IMR-90 (cell line): ENCODE data around the gene HPS4. TPM values are rescaled to one million over a fixed set of nuclear protein-coding genes. Genes with fewer than 3 reads are reported as not detected.

Experiments used
- ATAC-seq: fragments of 200-7000 bp; cut with Tn5 transposase; 2 replicates; pipeline ENCODE4 v1.9.1; 2020; ENCODE audit warnings: low read depth, mild to moderate bottlenecking, moderate library complexity
- BruUV-seq: library from RNA; stranded (reverse); fragments of 400-500 nt; replicated peaks from 2 replicates; lab custom pipeline; 2021; lab: Mats Ljungman, UMichigan
- CTCF ChIA-PET: fragments of 300-600 bp; formaldehyde crosslinking; extraction: SDS; loops from one replicate; lab custom pipeline; 2021; ENCODE audit warnings: antibody characterized with exemption; lab: Yijun Ruan, JAX
- POLR2A ChIA-PET: fragments of 300-600 bp; sonication (Branson Sonifier 250); formaldehyde crosslinking; loops from one replicate; lab custom pipeline; 2022; ENCODE audit warnings: antibody characterized with exemption; ENCODE audit not compliant: unreplicated experiment; lab: Charles Lee
- DNase-seq: peaks from one replicate; pipeline ENCODE4 v3.0.0; 2013
- H2AFZ ChIP-seq: replicated peaks from 2 replicates; pipeline ENCODE3; 2013; ENCODE audit warnings: low read length, mild to moderate bottlenecking; ENCODE audit not compliant: poor library complexity
- H2AK5ac ChIP-seq: 2 replicates; pipeline ENCODE4 v1.6.1; 2013; ENCODE audit warnings: low read depth, low read length, inconsistent platforms
- H2AK9ac ChIP-seq: replicated peaks from 2 replicates; pipeline ENCODE3; 2013; ENCODE audit warnings: mild to moderate bottlenecking, low read depth, low read length, moderate library complexity; ENCODE audit not compliant: poor library complexity
- H2BK120ac ChIP-seq: 2 replicates; pipeline ENCODE4 v1.6.1; 2013; ENCODE audit warnings: low read depth, low read length, inconsistent platforms
- H2BK15ac ChIP-seq: 3 replicates; pipeline ENCODE4 v1.6.1; 2013; ENCODE audit warnings: low read depth, low read length, inconsistent platforms
- H2BK20ac ChIP-seq: 2 replicates; pipeline ENCODE4 v1.6.1; 2013; ENCODE audit warnings: low read depth, mild to moderate bottlenecking, inconsistent platforms, low read length, moderate library complexity
- H2BK5ac ChIP-seq: 2 replicates; pipeline ENCODE4 v1.6.1; 2013; ENCODE audit warnings: mild to moderate bottlenecking, low read depth, low read length, inconsistent platforms; ENCODE audit not compliant: poor library complexity, severe bottlenecking
- H3K14ac ChIP-seq: replicated peaks from 2 replicates; pipeline ENCODE4 v1.6.1; 2013; ENCODE audit warnings: low read depth, low read length, inconsistent platforms
- H3K18ac ChIP-seq: 2 replicates; pipeline ENCODE4 v1.6.1; 2013; ENCODE audit warnings: low read depth, low read length, control low read depth
- H3K23ac ChIP-seq: 2 replicates; pipeline ENCODE4 v1.6.1; 2013; ENCODE audit warnings: low read depth, low read length, inconsistent platforms
- H3K27ac ChIP-seq: 2 replicates; pipeline ENCODE4 v1.5.1; 2013; ENCODE audit warnings: mild to moderate bottlenecking, control low read depth, low read length; ENCODE audit not compliant: insufficient read depth
- H3K27me3 ChIP-seq: 2 replicates; pipeline ENCODE4 v1.6.1; 2013; ENCODE audit warnings: low read length; ENCODE audit not compliant: control insufficient read depth, insufficient read depth
- H3K36me3 ChIP-seq: 2 replicates; pipeline ENCODE4 v1.6.1; 2013; ENCODE audit warnings: low read length, mixed read lengths; ENCODE audit not compliant: control insufficient read depth, insufficient read depth
- H3K4ac ChIP-seq: 2 replicates; pipeline ENCODE4 v1.6.1; 2013; ENCODE audit warnings: low read depth, low read length, inconsistent platforms
- H3K4me1 ChIP-seq: 2 replicates; pipeline ENCODE4 v1.6.1; 2013; ENCODE audit warnings: low read length, mixed read lengths; ENCODE audit not compliant: control insufficient read depth, insufficient read depth
- H3K4me2 ChIP-seq: 2 replicates; pipeline ENCODE4 v1.6.1; 2013; ENCODE audit warnings: low read depth, mild to moderate bottlenecking, control low read depth, low read length, moderate library complexity
- H3K4me3 ChIP-seq: 2 replicates; pipeline ENCODE4 v1.5.1; 2013; ENCODE audit warnings: low read depth, mild to moderate bottlenecking, control low read depth, low read length, moderate library complexity; ENCODE audit not compliant: insufficient read depth
- H3K56ac ChIP-seq: 2 replicates; pipeline ENCODE4 v1.6.1; 2013; ENCODE audit warnings: low read length, inconsistent platforms; ENCODE audit not compliant: insufficient read depth; ENCODE audit errors: extremely low read depth
- H3K79me1 ChIP-seq, 2 experiments: 2 replicates each; pipeline ENCODE4 v1.6.1; 2013; ENCODE audit warnings: low read length in 2 of 2, inconsistent platforms in 1 of 2, low read depth in 1 of 2
- H3K9ac ChIP-seq: 2 replicates; pipeline ENCODE4 v1.6.1; 2013; ENCODE audit warnings: low read depth, low read length, control low read depth
- H3K9me1 ChIP-seq: 2 replicates; pipeline ENCODE4 v1.6.1; 2013; ENCODE audit warnings: low read length, inconsistent platforms; ENCODE audit not compliant: insufficient read depth
- H3K9me3 ChIP-seq: 2 replicates; pipeline ENCODE4 v1.6.1; 2013; ENCODE audit warnings: low read length; ENCODE audit not compliant: control insufficient read depth, insufficient read depth
- H4K20me1 ChIP-seq: 2 replicates; pipeline ENCODE4 v1.6.1; 2013; ENCODE audit warnings: low read length, inconsistent platforms; ENCODE audit not compliant: insufficient read depth
- H4K5ac ChIP-seq: 2 replicates; pipeline ENCODE4 v1.6.1; 2013; ENCODE audit warnings: mild to moderate bottlenecking, low read depth, low read length, control low read depth
- H4K8ac ChIP-seq, 2 experiments: 2 replicates each; pipeline ENCODE4 v1.6.1; 2013; ENCODE audit warnings: low read depth in 2 of 2, low read length in 2 of 2, control low read depth in 1 of 2, inconsistent platforms in 1 of 2
- H4K91ac ChIP-seq: 2 replicates; pipeline ENCODE4 v1.6.1; 2013; ENCODE audit warnings: low read depth, low read length, inconsistent platforms; ENCODE audit not compliant: insufficient read depth
- CEBPB ChIP-seq: IDR thresholded peaks from 2 replicates; pipeline ENCODE4 v1.6.1; 2012; ENCODE audit warnings: low read depth, low read length, improper control_type of control experiment
- CHD1 ChIP-seq: IDR thresholded peaks from 2 replicates; pipeline ENCODE4 v1.6.1; 2012; ENCODE audit warnings: low read depth, low read length, improper control_type of control experiment
- FOS ChIP-seq: fragments of 150-350 bp; IDR thresholded peaks from 2 replicates; pipeline ENCODE4 v1.6.1; 2016; ENCODE audit warnings: low read depth, low read length
- MAZ ChIP-seq: IDR thresholded peaks from 2 replicates; pipeline ENCODE4 v1.6.1; 2012; ENCODE audit warnings: low read depth, mild to moderate bottlenecking, low read length, improper control_type of control experiment, moderate library complexity, borderline replicate concordance
- NFE2L2 ChIP-seq: fragments of 150-350 bp; IDR thresholded peaks from 2 replicates; pipeline ENCODE4 v1.6.1; 2016; ENCODE audit warnings: low read depth, mild to moderate bottlenecking, low read length
- POLR2A ChIP-seq: IDR thresholded peaks from 2 replicates; pipeline ENCODE4 v1.6.1; 2012; ENCODE audit warnings: mild to moderate bottlenecking, low read depth, low read length
- RAD21 ChIP-seq: IDR thresholded peaks from 2 replicates; pipeline ENCODE4 v1.6.1; 2012; ENCODE audit warnings: low read length, improper control_type of control experiment
- RCOR1 ChIP-seq: IDR thresholded peaks from 2 replicates; pipeline ENCODE4 v1.6.1; 2012; ENCODE audit warnings: mild to moderate bottlenecking, low read length, improper control_type of control experiment; ENCODE audit not compliant: insufficient replicate concordance
- SMC3 ChIP-seq: fragments of 150-350 bp; IDR thresholded peaks from 2 replicates; pipeline ENCODE4 v1.6.1; 2016; ENCODE audit warnings: low read depth, mild to moderate bottlenecking, antibody characterized with exemption, low read length, moderate library complexity
- WGBS, 2 experiments: methylation state at CpG; one replicate each; pipeline versions ENCODE4 v1.1.5 to v1.1.7; 2013; ENCODE audit warnings: missing lambda C conversion rate in 2 of 2; ENCODE audit not compliant: insufficient read length in 1 of 2; ENCODE audit errors: extremely low coverage in 2 of 2; 5-methylcytosine and 5-hydroxymethylcytosine counted together
- dilution Hi-C: fragments of 300-500 bp; cut with HindIII; formaldehyde crosslinking; loops from one replicate; pipeline ENCODE4 v1.14.3; 2018; ENCODE audit warnings: low sequenced_read_pairs; ENCODE audit not compliant: unreplicated experiment
- in situ Hi-C: fragments of 300-500 bp; cut with MboI; formaldehyde crosslinking; loops from 3 replicates; pipeline ENCODE4 v1.14.3; 2019; ENCODE audit warnings: low sequenced_read_pairs, inconsistent platforms, mixed read lengths
- intact Hi-C: fragments of 100-400 bp; cut with micrococcal nuclease; formaldehyde crosslinking; loops from 2 replicates; pipeline ENCODE4 v1.10.0; 2022
- polyA plus RNA-seq, 3 experiments: library from polyadenylated mRNA; depleted of rRNA; stranded (reverse); fragments of >200 nt; gene quantifications; 2 replicates each; pipeline ENCODE4 v1.2.3, GENCODE V29; 2012; ENCODE audit warnings: low replicate concordance in 1 of 3
- total RNA-seq: library from RNA; depleted of rRNA; stranded (reverse); fragments of >200 nt; gene quantifications from 2 replicates; pipeline ENCODE4 v1.2.3, GENCODE V29; 2012
- TF ChIP-seq, protein P1 (sequence below): fragments of 150-350 bp; IDR thresholded peaks from 2 replicates; pipeline ENCODE4 v1.6.1; 2016; ENCODE audit warnings: low read depth, mild to moderate bottlenecking, low read length, moderate library complexity, borderline replicate concordance

The HPS4 gene
- total and polyA plus RNA-seq, 2 of the 4 experiments (the other 2 are of a cell fraction), result 15.8 to 19.0 TPM

DNA sequence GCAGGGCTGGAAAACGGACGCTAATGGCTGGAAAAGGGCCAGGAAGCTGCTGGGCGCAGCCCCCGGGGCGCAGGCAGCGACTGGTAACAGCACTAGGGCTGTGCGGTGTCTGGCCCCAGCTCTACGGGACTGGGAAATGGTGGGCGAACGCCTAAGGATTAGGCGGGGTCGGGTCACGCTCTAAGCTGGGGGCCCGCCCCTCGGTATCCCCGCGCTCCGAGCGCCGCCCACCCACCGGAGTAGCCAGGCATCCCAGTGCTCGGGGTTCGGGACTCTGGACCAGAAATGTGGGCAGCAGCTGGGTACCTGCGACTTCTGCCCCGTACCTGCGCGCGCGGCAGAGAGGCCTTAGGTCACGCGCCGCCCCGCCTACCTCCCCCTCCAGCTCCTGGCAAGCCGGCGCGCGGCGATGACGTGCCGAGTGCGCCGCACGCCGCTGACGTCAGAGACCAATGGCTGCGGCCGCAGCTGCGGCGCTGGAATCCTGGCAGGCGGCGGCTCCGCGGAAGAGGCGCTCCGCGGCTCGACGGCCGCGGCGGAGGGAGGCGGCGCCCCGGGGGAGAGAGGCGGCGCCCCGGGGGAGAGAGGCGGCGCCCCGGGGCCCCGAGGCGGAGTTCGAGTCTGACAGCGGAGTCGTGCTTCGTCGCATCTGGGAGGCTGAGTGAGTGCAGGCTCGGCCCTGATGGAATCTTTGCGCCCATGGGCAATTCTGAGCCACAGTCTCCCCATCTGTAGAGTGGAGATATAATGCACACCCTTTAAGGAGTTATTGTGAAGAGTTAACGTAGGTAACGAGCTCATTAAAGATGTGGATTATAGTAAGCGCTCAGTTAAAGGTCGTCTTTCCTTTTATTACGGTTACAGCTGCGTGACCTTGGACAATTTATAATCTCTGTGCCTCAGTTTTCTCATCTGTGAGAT lies at the start of gene HPS4, which contains the start of gene SRRD (continued):
- TF ChIP-seq RCOR1, result peak; percentile 97
- peak; percentile 94 for TF ChIP-seq MAZ
- no peak for TF ChIP-seq NFE2L2

DNA sequence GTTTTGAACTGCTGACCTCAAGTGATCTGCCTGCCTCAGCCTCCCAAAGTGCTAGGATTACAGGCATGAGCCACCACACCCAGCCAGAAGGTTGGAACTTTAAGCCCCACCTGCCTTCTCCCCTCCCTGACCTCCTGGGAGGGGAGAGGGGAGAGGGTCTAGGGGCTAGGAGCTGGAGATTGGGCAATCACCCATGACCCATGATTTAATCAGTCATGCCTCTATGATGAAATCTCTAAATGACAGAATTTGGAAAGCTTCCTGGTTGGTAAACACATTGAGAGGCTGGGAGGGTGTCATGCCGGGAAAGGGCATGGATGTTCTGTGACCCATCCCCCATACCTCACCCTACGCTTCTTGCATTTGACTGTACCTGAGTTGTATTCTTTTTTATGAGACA lies 45.8 kb upstream of the HPS4 start:
- Histone ChIP-seq H3K27ac (no peak overlapping the region), H2AFZ (no peak overlapping the region), H3K79me1 (peaks cover 0 to 24% of the 10 kb centered on the region in 2 experiments; a peak in 3 of 4 replicates), H4K8ac (no peak overlapping the region), H3K23ac (no peak overlapping the region), H3K4me1 (no peaks in the 10 kb centered on the region), H3K9ac (no peak overlapping the region), H4K20me1 (no peaks in the 10 kb centered on the region), H3K18ac (no peak overlapping the region), H3K4me2 (no peak overlapping the region), H3K27me3 (no peaks in the 10 kb centered on the region), H2BK120ac (no peak overlapping the region), H4K5ac (no peak overlapping the region), H3K36me3 (peaks cover 19% of the 10 kb centered on the region), H2AK9ac (no peak overlapping the region), H3K4ac (no peak overlapping the region), H2BK15ac (no peak overlapping the region), H3K56ac (no peak overlapping the region), H3K9me1 (peaks cover 3% of the 10 kb centered on the region; the same call in 1 of the 2 replicates), H3K4me3 (no peak overlapping the region), H2BK5ac (no peak overlapping the region), H2AK5ac (no peak overlapping the region), H4K91ac (no peak overlapping the region), H2BK20ac (no peak overlapping the region), H3K14ac (no peak overlapping the region), H3K9me3 (no peaks in the 10 kb centered on the region)
- no peak for TF ChIP-seq FOS
- no peak for TF ChIP-seq SMC3
- TF ChIP-seq CHD1, result no peak
- TF ChIP-seq POLR2A, result no peak
- TF ChIP-seq CEBPB, result peak; percentile 70
- TF ChIP-seq, protein P1, sequence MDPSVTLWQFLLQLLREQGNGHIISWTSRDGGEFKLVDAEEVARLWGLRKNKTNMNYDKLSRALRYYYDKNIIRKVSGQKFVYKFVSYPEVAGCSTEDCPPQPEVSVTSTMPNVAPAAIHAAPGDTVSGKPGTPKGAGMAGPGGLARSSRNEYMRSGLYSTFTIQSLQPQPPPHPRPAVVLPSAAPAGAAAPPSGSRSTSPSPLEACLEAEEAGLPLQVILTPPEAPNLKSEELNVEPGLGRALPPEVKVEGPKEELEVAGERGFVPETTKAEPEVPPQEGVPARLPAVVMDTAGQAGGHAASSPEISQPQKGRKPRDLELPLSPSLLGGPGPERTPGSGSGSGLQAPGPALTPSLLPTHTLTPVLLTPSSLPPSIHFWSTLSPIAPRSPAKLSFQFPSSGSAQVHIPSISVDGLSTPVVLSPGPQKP, result no peak
- TF ChIP-seq RAD21, result no peak
- CTCF ChIA-PET, result no interaction called here
- WGBS, 2 experiments, result no CpG with 5 or more reads among the region's 2 CpGs
- DNase-seq (no peak), ATAC-seq (no peak)
- in situ Hi-C loops, result no loop called here
- intact Hi-C loops, result no loop called here
- BruUV-seq, result no TSS peak
- dilution Hi-C loops, result no loop called here
- POLR2A ChIA-PET, result no interaction called here
